H9 (cell line): Measurements from ENCODE around the gene FERMT2. TPM values are rescaled to one million over a fixed set of nuclear protein-coding genes. Genes with fewer than 3 reads are reported as not detected.

Experiments used
- DNase-seq: peaks from one replicate; pipeline ENCODE4 v3.0.0-alpha.2; 2017
- H2AFZ ChIP-seq: one replicate; pipeline ENCODE4 v1.6.1; 2013; ENCODE audit warnings: mild to moderate bottlenecking, low read length, control low read depth, moderate library complexity
- H2AK5ac ChIP-seq: 2 replicates; pipeline ENCODE4 v1.6.1; 2013; ENCODE audit warnings: low read length, control low read depth, mixed read lengths; ENCODE audit not compliant: insufficient read length
- H2BK120ac ChIP-seq: one replicate; pipeline ENCODE4 v1.6.1; 2013; ENCODE audit warnings: low read depth, mild to moderate bottlenecking, low read length, control low read depth, inconsistent platforms; ENCODE audit not compliant: poor library complexity, severe bottlenecking
- H2BK12ac ChIP-seq: 2 replicates; pipeline ENCODE4 v1.6.1; 2013; ENCODE audit warnings: low read length, control low read depth, mixed read lengths, low read depth; ENCODE audit not compliant: insufficient read length
- H2BK15ac ChIP-seq: 2 replicates; pipeline ENCODE4 v1.6.1; 2013; ENCODE audit warnings: low read depth, low read length, control low read depth
- H2BK20ac ChIP-seq: one replicate; pipeline ENCODE4 v1.6.1; 2013; ENCODE audit warnings: low read depth, mild to moderate bottlenecking, low read length, control low read depth, inconsistent platforms; ENCODE audit not compliant: poor library complexity, severe bottlenecking
- H2BK5ac ChIP-seq: 2 replicates; pipeline ENCODE4 v1.6.1; 2013; ENCODE audit warnings: low read length, control low read depth, mixed read lengths; ENCODE audit not compliant: insufficient read length
- H3K14ac ChIP-seq: 2 replicates; pipeline ENCODE4 v1.6.1; 2013; ENCODE audit warnings: low read length, control low read depth; ENCODE audit not compliant: insufficient read depth
- H3K18ac ChIP-seq: 2 replicates; pipeline ENCODE4 v1.6.1; 2013; ENCODE audit warnings: low read depth, mild to moderate bottlenecking, mixed read lengths, low read length, control low read depth; ENCODE audit not compliant: insufficient read length
- H3K23ac ChIP-seq: 2 replicates; pipeline ENCODE4 v1.6.1; 2013; ENCODE audit warnings: low read length, control low read depth, mixed read lengths, low read depth; ENCODE audit not compliant: insufficient read length
- H3K23me2 ChIP-seq: 2 replicates; pipeline ENCODE4 v1.6.1; 2013; ENCODE audit warnings: low read depth, mild to moderate bottlenecking, mixed read lengths, low read length, control low read depth; ENCODE audit not compliant: insufficient read length, poor library complexity, severe bottlenecking
- H3K27ac ChIP-seq: 2 replicates; pipeline ENCODE4 v1.5.1; 2013; ENCODE audit warnings: low read length, control low read depth, mixed read lengths, low read depth; ENCODE audit not compliant: insufficient read length
- H3K27me3 ChIP-seq: 2 replicates; pipeline ENCODE4 v1.6.1; 2013; ENCODE audit warnings: low read length, control low read depth, inconsistent platforms; ENCODE audit not compliant: insufficient read depth
- H3K4ac ChIP-seq: 2 replicates; pipeline ENCODE4 v1.6.1; 2013; ENCODE audit warnings: low read depth, mild to moderate bottlenecking, control low read depth, inconsistent platforms, low read length, moderate library complexity
- H3K4me1 ChIP-seq: 2 replicates; pipeline ENCODE4 v1.6.1; 2013; ENCODE audit warnings: low read length, control low read depth, inconsistent platforms; ENCODE audit not compliant: insufficient read depth
- H3K4me2 ChIP-seq: 2 replicates; pipeline ENCODE4 v1.6.1; 2013; ENCODE audit warnings: low read length, control low read depth, mixed read lengths; ENCODE audit not compliant: insufficient read length, insufficient read depth
- H3K56ac ChIP-seq: 2 replicates; pipeline ENCODE4 v1.6.1; 2013; ENCODE audit warnings: low read depth, mild to moderate bottlenecking, mixed read lengths, low read length, control low read depth; ENCODE audit not compliant: insufficient read length
- H3K79me1 ChIP-seq: 2 replicates; pipeline ENCODE4 v1.6.1; 2013; ENCODE audit warnings: low read depth, mild to moderate bottlenecking, moderate library complexity, low read length, control low read depth, inconsistent platforms; ENCODE audit not compliant: insufficient read depth, poor library complexity, severe bottlenecking
- H3K79me2 ChIP-seq: 2 replicates; pipeline ENCODE4 v1.6.1; 2013; ENCODE audit warnings: low read length, control low read depth, inconsistent platforms; ENCODE audit not compliant: insufficient read depth
- H3K9ac ChIP-seq: 2 replicates; pipeline ENCODE4 v1.6.1; 2013; ENCODE audit warnings: low read length, control low read depth, mixed read lengths; ENCODE audit not compliant: insufficient read length; ENCODE audit errors: extremely low read depth
- H3K9me3 ChIP-seq: one replicate; pipeline ENCODE4 v1.6.1; 2013; ENCODE audit warnings: low read depth, low read length, inconsistent platforms; ENCODE audit not compliant: control insufficient read depth
- H3T11ph ChIP-seq: one replicate; pipeline ENCODE4 v1.6.1; 2013; ENCODE audit warnings: mild to moderate bottlenecking, low read length, control low read depth, inconsistent platforms
- H4K20me1 ChIP-seq: one replicate; pipeline ENCODE4 v1.6.1; 2013; ENCODE audit not compliant: control insufficient read depth, insufficient read length, insufficient read depth
- H4K5ac ChIP-seq: 2 replicates; pipeline ENCODE4 v1.6.1; 2013; ENCODE audit warnings: low read depth, mild to moderate bottlenecking, mixed read lengths, low read length, control low read depth; ENCODE audit not compliant: insufficient read length
- H4K8ac ChIP-seq: replicated peaks from 2 replicates; pipeline ENCODE4 v1.6.1; 2013; ENCODE audit warnings: low read length, control low read depth, mixed read lengths, low read depth; ENCODE audit not compliant: insufficient read length
- H4K91ac ChIP-seq: 2 replicates; pipeline ENCODE4 v1.6.1; 2013; ENCODE audit warnings: low read depth, mild to moderate bottlenecking, moderate library complexity, mixed read lengths, low read length, control low read depth; ENCODE audit not compliant: insufficient read length
- H3K27ac Mint-ChIP-seq, 3 experiments: 2 replicates in 2 of 3; 3 replicates in 1 of 3; pipeline ENCODE4 v1.8.0; 2020 to 2021; ENCODE audit warnings: mixed read lengths in 3 of 3, mild to moderate bottlenecking in 1 of 3, moderate library complexity in 1 of 3
- H3K27me3 Mint-ChIP-seq: 2 replicates; pipeline ENCODE4 v1.8.0; 2021; ENCODE audit warnings: low read depth, mild to moderate bottlenecking, moderate library complexity, mixed read lengths
- H3K36me3 Mint-ChIP-seq, 3 experiments: 2 replicates in 2 of 3; 3 replicates in 1 of 3; pipeline ENCODE4 v1.8.0; 2020 to 2021; ENCODE audit warnings: low read depth in 3 of 3, mixed read lengths in 3 of 3; ENCODE audit not compliant: insufficient read depth in 1 of 3
- H3K4me1 Mint-ChIP-seq, 2 experiments: 2 replicates each; pipeline ENCODE4 v1.8.0; 2020; ENCODE audit warnings: mixed read lengths in 2 of 2
- H3K4me3 Mint-ChIP-seq, 2 experiments: 2 replicates in 1 of 2; 3 replicates in 1 of 2; pipeline ENCODE4 v1.8.0; 2020 to 2021; ENCODE audit warnings: mild to moderate bottlenecking in 2 of 2, mixed read lengths in 2 of 2, moderate library complexity in 1 of 2
- H3K9me3 Mint-ChIP-seq, 2 experiments: 2 replicates in 1 of 2; 3 replicates in 1 of 2; pipeline ENCODE4 v1.8.0; 2020; ENCODE audit warnings: mild to moderate bottlenecking in 2 of 2, mixed read lengths in 2 of 2, moderate library complexity in 1 of 2
- CTCF ChIP-seq: fragments of 200-600 bp; sonication (generic); conservative IDR thresholded peaks from 3 replicates; pipeline ENCODE4 v1.8.0; 2021; ENCODE audit warnings: antibody characterized with exemption, mild to moderate bottlenecking
- WGBS: extraction: QIAGEN DNeasy Blood & Tissue Kit; methylation state at CpG from one replicate; pipeline ENCODE4 v1.1.7; 2013; ENCODE audit warnings: missing lambda C conversion rate, low lambda C conversion rate, mixed read lengths; ENCODE audit not compliant: insufficient read length; ENCODE audit errors: extremely low coverage; 5-methylcytosine and 5-hydroxymethylcytosine counted together
- total RNA-seq: library from RNA; stranded (reverse); gene quantifications from 2 replicates; pipeline ENCODE4 v1.2.1, GENCODE V29; 2021

The FERMT2 gene
- total RNA-seq, 1 experiment from 2014 or later, result 128 TPM

- Histone ChIP-seq H4K5ac (no peak overlapping the region), H3K79me2 (no peaks in the 10 kb centered on the region), H2BK12ac (no peak overlapping the region), H4K91ac (no peak overlapping the region), H3K4me2 (no peak overlapping the region), H3T11ph (no peak overlapping the region), H2BK15ac (no peak overlapping the region), H3K56ac (no peak overlapping the region), H3K27me3 (no peaks in the 10 kb centered on the region), H2AFZ (no peak overlapping the region), H2BK120ac (no peak overlapping the region), H3K27ac (peak overlapping the region; percentile 2), H3K9me3 (no peaks in the 10 kb centered on the region), H2BK5ac (no peak overlapping the region), H3K4ac (no peak overlapping the region), H3K4me1 (peaks cover 4% of the 10 kb centered on the region; the same call in 1 of the 2 replicates), H3K23ac (no peak overlapping the region), H3K14ac (no peak overlapping the region), H3K23me2 (no peaks in the 10 kb centered on the region), H3K9ac (no peak overlapping the region), H4K20me1 (no peaks in the 10 kb centered on the region), H3K79me1 (no peaks in the 10 kb centered on the region), H3K18ac (no peak overlapping the region), H2AK5ac (no peak overlapping the region), H4K8ac (no peak overlapping the region), H2BK20ac (no peak overlapping the region)
- WGBS, result no CpG with 5 or more reads among the region's 3 CpGs
- H3K4me3 Mint-ChIP-seq, result no peak overlapping the region
- H3K36me3 Mint-ChIP-seq, result peaks cover 7 to 23% (median 23%) of the 10 kb centered on the region in 3 experiments; a peak in 6 of 7 replicates
- no peak for DNase-seq
- H3K4me1 Mint-ChIP-seq, result peaks cover 12% of the 10 kb centered on the region in 2 experiments
- H3K27me3 Mint-ChIP-seq, result no peaks in the 10 kb centered on the region
- no peaks in the 10 kb centered on the region for H3K9me3 Mint-ChIP-seq
- TF ChIP-seq CTCF, result no peak
- no peak overlapping the region; a peak in 1 of 7 replicates for H3K27ac Mint-ChIP-seq
These were observed 97.4 kb downstream of the FERMT2 start for GRCh38 chr14:52853522-52853854.
